ENCODE results near the gene ZNF43. TPM values are rescaled to one million over a fixed set of nuclear protein-coding genes. Genes with fewer than 3 reads are reported as not detected.
"Not testable (repeated sequence)": the region's sequence is repeated elsewhere in the genome, so short reads cannot be mapped to it uniquely, and the experiment has no call there.

ZNF43 gene
- total and polyA plus RNA-seq, 2 of the 13 experiments (the other 11 are each of a cell fraction or from before 2014, with no cell fraction given), result 2.9 to 8.5 TPM

- H4K20me1 ChIP-seq (ENCODE audit: insufficient read depth, low read length); H3K4me2 ChIP-seq (ENCODE audit: low read depth, low read length); H3K27ac ChIP-seq (ENCODE audit: extremely low read length, insufficient read depth, low read length); H3K36me3 ChIP-seq (replicated peaks in 1 of 2; ENCODE audit: control insufficient read depth in 1 of 2, insufficient read depth in 2 of 2, low read length in 2 of 2); POLR2A ChIA-PET; H3K79me2 ChIP-seq (ENCODE audit: insufficient read depth, low read length); H2AFZ ChIP-seq (ENCODE audit: low read length); H3K4me3 ChIP-seq (replicated peaks in 1 of 3; ENCODE audit: insufficient read depth in 1 of 3, low read depth in 2 of 3, low read length in 3 of 3); FAIRE-seq; CTCF ChIA-PET (ENCODE audit: low intra/inter-chr PET ratio, low total read pairs); in situ Hi-C loops (cut with HindIII; ENCODE audit: extremely low pct_ligation_motif_present, low pct_unique_long_range_greater_than_20kb); H3K4me1 ChIP-seq (ENCODE audit: insufficient read depth, low read length); ATAC-seq; BruUV-seq (replicated peaks); H3K27me3 ChIP-seq (ENCODE audit: control insufficient read depth in 1 of 2, insufficient read depth in 2 of 2, low read length in 2 of 2); H3K9ac ChIP-seq (ENCODE audit: insufficient read depth, low read depth, low read length); DNase-seq (ENCODE audit: low spot score); intact Hi-C loops (cut with micrococcal nuclease; ENCODE audit: unreplicated experiment): not testable (repeated sequence)
- H3K9me3 ChIP-seq (ENCODE audit: low read length), result peaks cover 48% of the 10 kb centered on the region
- WGBS (ENCODE audit: low lambda C conversion rate), result 17% methylated on average over 2 of the region's 2 CpGs
Measured at GRCh38 chr19:21885516-21885915, 49.5 kb upstream of the ZNF43 start.

DNA sequence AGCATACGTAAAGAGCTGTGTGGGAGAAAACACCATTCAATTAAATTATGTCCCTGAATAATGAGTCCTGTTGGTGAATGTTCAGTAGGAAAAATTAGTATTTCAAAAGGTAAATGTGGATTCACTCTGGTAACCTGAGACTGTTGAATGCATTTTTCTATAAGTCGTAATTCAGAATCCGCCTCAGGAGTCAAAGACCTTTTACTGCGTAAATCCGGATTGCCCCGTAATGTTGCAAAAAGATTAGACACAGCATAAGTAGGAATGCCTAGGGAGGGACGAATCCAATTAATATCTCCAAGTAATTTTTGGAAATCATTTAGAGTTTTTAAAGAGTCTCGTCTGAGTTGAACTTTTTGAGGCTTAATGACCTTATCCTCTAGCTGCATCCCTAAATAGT is 48.8 kb upstream of the ZNF43 start:
- H2AFZ ChIP-seq (ENCODE audit: low read length); in situ Hi-C loops (cut with HindIII; ENCODE audit: extremely low pct_ligation_motif_present, low pct_unique_long_range_greater_than_20kb); FAIRE-seq; ATAC-seq; H4K20me1 ChIP-seq (ENCODE audit: insufficient read depth, low read length); H3K4me3 ChIP-seq (replicated peaks in 1 of 3; ENCODE audit: insufficient read depth in 1 of 3, low read depth in 2 of 3, low read length in 3 of 3); DNase-seq (ENCODE audit: low spot score); CTCF ChIA-PET (ENCODE audit: low intra/inter-chr PET ratio, low total read pairs); H3K4me1 ChIP-seq (ENCODE audit: insufficient read depth, low read length); H3K27ac ChIP-seq (ENCODE audit: extremely low read length, insufficient read depth, low read length); H3K9ac ChIP-seq (ENCODE audit: insufficient read depth, low read depth, low read length); POLR2A ChIA-PET; H3K79me2 ChIP-seq (ENCODE audit: insufficient read depth, low read length); H3K27me3 ChIP-seq (ENCODE audit: control insufficient read depth in 1 of 2, insufficient read depth in 2 of 2, low read length in 2 of 2); BruUV-seq (replicated peaks); intact Hi-C loops (cut with micrococcal nuclease; ENCODE audit: unreplicated experiment); H3K36me3 ChIP-seq (replicated peaks in 1 of 2; ENCODE audit: control insufficient read depth in 1 of 2, insufficient read depth in 2 of 2, low read length in 2 of 2); H3K4me2 ChIP-seq (ENCODE audit: low read depth, low read length): not testable (repeated sequence)
- peaks cover 50% of the 10 kb centered on the region for H3K9me3 ChIP-seq (ENCODE audit: low read length)
- WGBS (ENCODE audit: low lambda C conversion rate), result 36% methylated on average over 8 of the region's 8 CpGs

GRCh38 chr19:21883516-21883915 is 47.5 kb upstream of the ZNF43 start:
- ChIA-PET CTCF (ENCODE audit: low intra/inter-chr PET ratio, low total read pairs) (no interaction called here), POLR2A (no interaction called here)
- ATAC-seq (no peak), DNase-seq (ENCODE audit: low spot score) (no peak), FAIRE-seq (no peak)
- H3K27ac ChIP-seq (ENCODE audit: extremely low read length, insufficient read depth, low read length), result no peak overlapping the region
- no peak overlapping the region for H3K4me3 ChIP-seq (replicated peaks in 1 of 3; ENCODE audit: insufficient read depth in 1 of 3, low read depth in 2 of 3, low read length in 3 of 3)
- WGBS (ENCODE audit: low lambda C conversion rate), result 20% methylated on average over 10 of the region's 10 CpGs
- no peak overlapping the region for H2AFZ ChIP-seq (ENCODE audit: low read length)
- in situ Hi-C loops (cut with HindIII; ENCODE audit: extremely low pct_ligation_motif_present, low pct_unique_long_range_greater_than_20kb) (no loop called here), intact Hi-C loops (cut with micrococcal nuclease; ENCODE audit: unreplicated experiment) (no loop called here)
- no peaks in the 10 kb centered on the region for H3K27me3 ChIP-seq (ENCODE audit: control insufficient read depth in 1 of 2, insufficient read depth in 2 of 2, low read length in 2 of 2)
- no peaks in the 10 kb centered on the region for H3K79me2 ChIP-seq (ENCODE audit: insufficient read depth, low read length)
- no peak overlapping the region for H3K4me2 ChIP-seq (ENCODE audit: low read depth, low read length)
- BruUV-seq (replicated peaks), result no TSS peak
- TF ChIP-seq KMT2A (CRISPR knock-in tag; IDR thresholded peaks at IDR 0.05) (no peak), ARNTL (CRISPR knock-in tag; IDR thresholded peaks at IDR 0.05) (no peak), ZNF605 (CRISPR knock-in tag; IDR thresholded peaks at IDR 0.05) (no peak), PREB (CRISPR knock-in tag; IDR thresholded peaks at IDR 0.05) (no peak), RFX1 (IDR thresholded peaks at IDR 0.05) (no peak), PPARG (CRISPR knock-in tag; conservative IDR thresholded peaks at IDR 0.05) (no peak), ZNF160 (CRISPR knock-in tag; IDR thresholded peaks at IDR 0.05) (no peak), NR2F2 (IDR thresholded peaks at IDR 0.05; ENCODE audit: borderline replicate concordance, low read depth) (no peak)
- no peaks in the 10 kb centered on the region for H4K20me1 ChIP-seq (ENCODE audit: insufficient read depth, low read length)
- H3K36me3 ChIP-seq (replicated peaks in 1 of 2; ENCODE audit: control insufficient read depth in 1 of 2, insufficient read depth in 2 of 2, low read length in 2 of 2), result no peaks in the 10 kb centered on the region
- H3K4me1 ChIP-seq (ENCODE audit: insufficient read depth, low read length), result no peaks in the 10 kb centered on the region
- H3K9me3 ChIP-seq (ENCODE audit: low read length), result peaks cover 62% of the 10 kb centered on the region
- no peak overlapping the region for H3K9ac ChIP-seq (ENCODE audit: insufficient read depth, low read depth, low read length)
